GM23338 (cell line): Measurements from ENCODE around the gene LMF2. TPM values are rescaled to one million over a fixed set of nuclear protein-coding genes. Genes with fewer than 3 reads are reported as not detected.

Experiments
- ATAC-seq: fragments of 200-7000 bp; cut with Tn5 transposase; 3 replicates; pipeline ENCODE4 v1.9.1; 2020
- DNase-seq: peaks from one replicate; pipeline ENCODE4 v3.0.0-alpha.2; 2015; ENCODE audit warnings: low spot score
- H2AFZ ChIP-seq: fragments of 200-600 bp; sonication (generic); 2 replicates; pipeline ENCODE4 v1.8.0; 2016; ENCODE audit warnings: antibody characterized with exemption, mild to moderate bottlenecking, moderate library complexity
- H3F3A ChIP-seq: fragments of 200-600 bp; sonication (generic); replicated peaks from 2 replicates; pipeline ENCODE4 v1.8.0; 2017; ENCODE audit warnings: antibody characterized with exemption, mixed run types, low read depth
- H3K27ac ChIP-seq: fragments of 200-600 bp; sonication (generic); 2 replicates; pipeline ENCODE4 v1.6.1; 2016; ENCODE audit warnings: low read depth
- H3K27me3 ChIP-seq: fragments of 200-600 bp; sonication (generic); 2 replicates; pipeline ENCODE4 v1.8.0; 2016; ENCODE audit warnings: mild to moderate bottlenecking, mixed run types, moderate library complexity; ENCODE audit not compliant: insufficient read depth
- H3K36me3 ChIP-seq: fragments of 200-600 bp; sonication (generic); 2 replicates; pipeline ENCODE4 v1.8.0; 2016; ENCODE audit warnings: mild to moderate bottlenecking; ENCODE audit not compliant: insufficient read depth
- H3K4me1 ChIP-seq: fragments of 200-600 bp; sonication (generic); 2 replicates; pipeline ENCODE4 v1.8.0; 2016; ENCODE audit warnings: mild to moderate bottlenecking, moderate library complexity; ENCODE audit not compliant: insufficient read depth
- H3K4me2 ChIP-seq: fragments of 200-600 bp; sonication (generic); 2 replicates; pipeline ENCODE4 v1.7.1; 2017; ENCODE audit warnings: mixed run types
- H3K4me3 ChIP-seq: fragments of 200-600 bp; sonication (generic); 2 replicates; pipeline ENCODE4 v1.6.1; 2016; ENCODE audit warnings: mixed run types
- H3K79me2 ChIP-seq: fragments of 200-600 bp; sonication (generic); replicated peaks from 2 replicates; pipeline ENCODE4 v1.8.0; 2017; ENCODE audit warnings: mild to moderate bottlenecking; ENCODE audit not compliant: insufficient read depth
- H3K9me2 ChIP-seq: fragments of 200-600 bp; sonication (generic); 2 replicates; pipeline ENCODE4 v1.8.0; 2017; ENCODE audit not compliant: insufficient read depth
- H4K20me1 ChIP-seq: fragments of 200-600 bp; sonication (generic); replicated peaks from 2 replicates; pipeline ENCODE4 v1.8.0; 2017; ENCODE audit warnings: mild to moderate bottlenecking; ENCODE audit not compliant: insufficient read depth
- H3K27ac Mint-ChIP-seq: 2 replicates; pipeline ENCODE4 v1.8.0; 2020; ENCODE audit warnings: inconsistent platforms, mild to moderate bottlenecking, moderate library complexity, mixed read lengths
- H3K27me3 Mint-ChIP-seq: 3 replicates; pipeline ENCODE4 v1.8.0; 2022; ENCODE audit warnings: low read depth, mild to moderate bottlenecking, moderate library complexity, mixed read lengths, inconsistent platforms; ENCODE audit not compliant: insufficient read depth, poor library complexity
- H3K36me3 Mint-ChIP-seq: 3 replicates; pipeline ENCODE4 v1.8.0; 2021; ENCODE audit warnings: low read depth, mild to moderate bottlenecking, inconsistent platforms, moderate library complexity, mixed read lengths
- H3K4me1 Mint-ChIP-seq: 3 replicates; pipeline ENCODE4 v1.8.0; 2020; ENCODE audit warnings: mild to moderate bottlenecking, inconsistent platforms, mixed read lengths
- H3K4me3 Mint-ChIP-seq: 3 replicates; pipeline ENCODE4 v1.8.0; 2021; ENCODE audit warnings: moderate library complexity, mild to moderate bottlenecking, inconsistent platforms, mixed read lengths
- H3K9me3 Mint-ChIP-seq: 3 replicates; pipeline ENCODE4 v1.8.0; 2020; ENCODE audit warnings: moderate library complexity, mild to moderate bottlenecking, inconsistent platforms, mixed read lengths
- EZH2 ChIP-seq: fragments of 200-600 bp; sonication (generic); IDR thresholded peaks from one replicate; pipeline ENCODE4 v1.8.0; 2017; ENCODE audit warnings: antibody characterized with exemption, mild to moderate bottlenecking, low read depth; ENCODE audit not compliant: unreplicated experiment
- POLR2AphosphoS5 ChIP-seq: IDR thresholded peaks from 2 replicates; pipeline ENCODE4 v1.6.1; 2016; ENCODE audit warnings: antibody characterized with exemption, low read depth
- REST ChIP-seq: IDR thresholded peaks from one replicate; pipeline ENCODE4 v1.6.1; 2018; ENCODE audit warnings: antibody characterized with exemption; ENCODE audit not compliant: unreplicated experiment
- STAT1 ChIP-seq: IDR thresholded peaks from one replicate; pipeline ENCODE4 v1.6.1; 2016; ENCODE audit warnings: antibody characterized with exemption; ENCODE audit not compliant: unreplicated experiment
- polyA plus RNA-seq: library from polyadenylated mRNA; unstranded; fragments of >200 nt; fragmentation: Nextera tagmentation; extraction: Ambion mirVana; gene quantifications from 2 replicates; pipeline ENCODE4 v1.2.1, GENCODE V29; 2016
- total RNA-seq: library from RNA; depleted of rRNA; stranded (reverse); fragments of >200 nt; shearing (Covaris generic); gene quantifications from 2 replicates; pipeline ENCODE4 v1.2.3, GENCODE V29; 2014

The LMF2 gene
- total and polyA plus RNA-seq, 2 experiments from 2014 or later, result 15.6 to 36.3 TPM

GRCh38 chr22:50529897-50530579, 22.5 kb upstream of the LMF2 start, which contains the start of gene TYMP:
Gene TYMP (minus strand): TSS chr22:50530012. CDS start chr22:50529709, 303 bp downstream.
- no peaks in the 10 kb centered on the region for H3K36me3 Mint-ChIP-seq
- TF ChIP-seq REST, result no peak
- 0 out of 2 replicates have a peak, but pooled peaks have one; percentile 16 for TF ChIP-seq POLR2AphosphoS5
- TF ChIP-seq EZH2, result peak; percentile 56

GRCh38 chr22:50529416-50529896, 22.0 kb upstream of the LMF2 start:
- Histone ChIP-seq H3F3A (peaks cover 1% of the 10 kb centered on the region), H2AFZ (no peak overlapping the region), H3K27me3 (peaks cover 79% of the 10 kb centered on the region), H3K4me1 (peaks cover 4% of the 10 kb centered on the region; the same call in 1 of the 2 replicates), H3K9me2 (no peaks in the 10 kb centered on the region), H3K4me3 (peak overlapping the region; percentile 66; the same call in 1 of the 2 replicates), H4K20me1 (no peaks in the 10 kb centered on the region; the same call in none of the 2 replicates), H3K79me2 (no peaks in the 10 kb centered on the region), H3K36me3 (no peaks in the 10 kb centered on the region), H3K27ac (no peak overlapping the region), H3K4me2 (peak overlapping the region; percentile 87; the same call in 1 of the 2 replicates)
- Mint-ChIP-seq H3K4me1 (peaks cover 13% of the 10 kb centered on the region), H3K9me3 (peaks cover 4% of the 10 kb centered on the region; the same call in 2 of the 3 replicates), H3K27me3 (peaks cover 76% of the 10 kb centered on the region), H3K36me3 (peaks cover 4% of the 10 kb centered on the region), H3K4me3 (no peak overlapping the region), H3K27ac (no peak overlapping the region)
- TF ChIP-seq EZH2 (peak; percentile 68), STAT1 (no peak)
- DNase-seq (peak; percentile 43), ATAC-seq (no peak)

More at GRCh38 chr22:50529897-50530579, 22.5 kb upstream of the LMF2 start, which contains the start of gene TYMP:
- H4K20me1 ChIP-seq, result no peaks in the 10 kb centered on the region; the same call in none of the 2 replicates
- no peaks in the 10 kb centered on the region; the same call in none of the 2 replicates for H3F3A ChIP-seq
- peak within 1 kb of the TSS; percentile 87 for H3K4me2 ChIP-seq
- ATAC-seq, result peak; percentile 4; the same call in 2 of the 3 replicates
- no peaks in the 10 kb centered on the region for H3K79me2 ChIP-seq
- peaks cover 76% of the 10 kb centered on the region for H3K27me3 Mint-ChIP-seq
- H3K27ac ChIP-seq, result no peak within 1 kb of the TSS
- H3K4me3 Mint-ChIP-seq, result peak within 1 kb of the TSS; percentile 65
- peak within 1 kb of the TSS; percentile 66 for H3K4me3 ChIP-seq
- peak within 1 kb of the TSS; percentile 78 for H2AFZ ChIP-seq
- no peaks in the 10 kb centered on the region for H3K9me2 ChIP-seq
- DNase-seq, result peak; percentile 44
- no peak within 1 kb of the TSS for H3K27ac Mint-ChIP-seq
- peaks cover 10% of the 10 kb centered on the region; the same call in 2 of the 3 replicates for H3K4me1 Mint-ChIP-seq
- H3K4me1 ChIP-seq, result 0 out of 2 replicates have a peak, but pooled peaks cover 4% of the 10 kb centered on the region
- H3K36me3 ChIP-seq, result no peaks in the 10 kb centered on the region
- peaks cover 83% of the 10 kb centered on the region for H3K27me3 ChIP-seq
- no peaks in the 10 kb centered on the region; the same call in 2 of the 3 replicates for H3K9me3 Mint-ChIP-seq
